Measurements from ENCODE around the gene RNF111. TPM values are rescaled to one million over a fixed set of nuclear protein-coding genes. Genes with fewer than 3 reads are reported as not detected.

RNF111 gene
- total and polyA plus RNA-seq, 2 of the 13 experiments (the other 11 are each of a cell fraction or from before 2014, with no cell fraction given), result 12.1 to 23.1 TPM

DNA sequence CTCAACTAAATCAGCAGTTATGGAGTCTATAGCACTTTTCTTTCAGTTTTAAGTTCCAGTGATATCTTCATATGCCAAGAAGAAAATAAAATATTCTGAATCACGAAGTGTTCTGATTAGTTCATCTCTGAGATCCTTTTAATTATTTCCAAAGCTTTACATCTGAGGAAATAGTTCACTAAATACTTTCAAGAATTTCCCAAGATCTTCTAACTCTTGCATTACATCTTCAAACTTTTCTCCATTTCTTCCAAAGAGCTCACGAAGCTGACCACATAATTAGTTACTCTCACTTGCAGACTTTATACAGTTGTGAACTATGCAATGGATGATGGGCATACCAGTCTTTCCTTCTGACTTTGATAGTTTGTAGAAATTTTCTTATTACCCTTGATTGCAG lies 4.2 kb upstream of the RNF111 start (continued):
- TF ChIP-seq, protein P1, sequence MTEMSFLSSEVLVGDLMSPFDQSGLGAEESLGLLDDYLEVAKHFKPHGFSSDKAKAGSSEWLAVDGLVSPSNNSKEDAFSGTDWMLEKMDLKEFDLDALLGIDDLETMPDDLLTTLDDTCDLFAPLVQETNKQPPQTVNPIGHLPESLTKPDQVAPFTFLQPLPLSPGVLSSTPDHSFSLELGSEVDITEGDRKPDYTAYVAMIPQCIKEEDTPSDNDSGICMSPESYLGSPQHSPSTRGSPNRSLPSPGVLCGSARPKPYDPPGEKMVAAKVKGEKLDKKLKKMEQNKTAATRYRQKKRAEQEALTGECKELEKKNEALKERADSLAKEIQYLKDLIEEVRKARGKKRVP (CRISPR knock-in tag; IDR thresholded peaks at IDR 0.05), result no peak
- TF ChIP-seq ZNF180 (CRISPR knock-in tag; IDR thresholded peaks at IDR 0.05; ENCODE audit: borderline replicate concordance, low read depth) (no peak), ZNF619 (CRISPR knock-in tag; IDR thresholded peaks at IDR 0.05) (no peak), FOXC1 (CRISPR knock-in tag; IDR thresholded peaks at IDR 0.05; ENCODE audit: borderline replicate concordance) (no peak), TCF7L2 (IDR thresholded peaks at IDR 0.05; ENCODE audit: low read depth, low read length) (no peak), KDM5B (CRISPR knock-in tag; IDR thresholded peaks at IDR 0.05; ENCODE audit: borderline replicate concordance) (no peak), SMAD3 (CRISPR knock-in tag; IDR thresholded peaks at IDR 0.05) (no peak), NFE2 (CRISPR knock-in tag; IDR thresholded peaks at IDR 0.05) (no peak)
- TF ChIP-seq, protein P2, sequence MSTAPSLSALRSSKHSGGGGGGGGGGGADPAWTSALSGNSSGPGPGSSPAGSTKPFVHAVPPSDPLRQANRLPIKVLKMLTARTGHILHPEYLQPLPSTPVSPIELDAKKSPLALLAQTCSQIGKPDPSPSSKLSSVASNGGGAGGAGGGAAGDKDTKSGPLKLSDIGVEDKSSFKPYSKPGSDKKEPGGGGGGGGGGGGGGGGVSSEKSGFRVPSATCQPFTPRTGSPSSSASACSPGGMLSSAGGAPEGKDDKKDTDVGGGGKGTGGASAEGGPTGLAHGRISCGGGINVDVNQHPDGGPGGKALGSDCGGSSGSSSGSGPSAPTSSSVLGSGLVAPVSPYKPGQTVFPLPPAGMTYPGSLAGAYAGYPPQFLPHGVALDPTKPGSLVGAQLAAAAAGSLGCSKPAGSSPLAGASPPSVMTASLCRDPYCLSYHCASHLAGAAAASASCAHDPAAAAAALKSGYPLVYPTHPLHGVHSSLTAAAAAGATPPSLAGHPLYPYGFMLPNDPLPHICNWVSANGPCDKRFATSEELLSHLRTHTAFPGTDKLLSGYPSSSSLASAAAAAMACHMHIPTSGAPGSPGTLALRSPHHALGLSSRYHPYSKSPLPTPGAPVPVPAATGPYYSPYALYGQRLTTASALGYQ (CRISPR knock-in tag; IDR thresholded peaks at IDR 0.05), result no peak
- TF ChIP-seq, protein P3, sequence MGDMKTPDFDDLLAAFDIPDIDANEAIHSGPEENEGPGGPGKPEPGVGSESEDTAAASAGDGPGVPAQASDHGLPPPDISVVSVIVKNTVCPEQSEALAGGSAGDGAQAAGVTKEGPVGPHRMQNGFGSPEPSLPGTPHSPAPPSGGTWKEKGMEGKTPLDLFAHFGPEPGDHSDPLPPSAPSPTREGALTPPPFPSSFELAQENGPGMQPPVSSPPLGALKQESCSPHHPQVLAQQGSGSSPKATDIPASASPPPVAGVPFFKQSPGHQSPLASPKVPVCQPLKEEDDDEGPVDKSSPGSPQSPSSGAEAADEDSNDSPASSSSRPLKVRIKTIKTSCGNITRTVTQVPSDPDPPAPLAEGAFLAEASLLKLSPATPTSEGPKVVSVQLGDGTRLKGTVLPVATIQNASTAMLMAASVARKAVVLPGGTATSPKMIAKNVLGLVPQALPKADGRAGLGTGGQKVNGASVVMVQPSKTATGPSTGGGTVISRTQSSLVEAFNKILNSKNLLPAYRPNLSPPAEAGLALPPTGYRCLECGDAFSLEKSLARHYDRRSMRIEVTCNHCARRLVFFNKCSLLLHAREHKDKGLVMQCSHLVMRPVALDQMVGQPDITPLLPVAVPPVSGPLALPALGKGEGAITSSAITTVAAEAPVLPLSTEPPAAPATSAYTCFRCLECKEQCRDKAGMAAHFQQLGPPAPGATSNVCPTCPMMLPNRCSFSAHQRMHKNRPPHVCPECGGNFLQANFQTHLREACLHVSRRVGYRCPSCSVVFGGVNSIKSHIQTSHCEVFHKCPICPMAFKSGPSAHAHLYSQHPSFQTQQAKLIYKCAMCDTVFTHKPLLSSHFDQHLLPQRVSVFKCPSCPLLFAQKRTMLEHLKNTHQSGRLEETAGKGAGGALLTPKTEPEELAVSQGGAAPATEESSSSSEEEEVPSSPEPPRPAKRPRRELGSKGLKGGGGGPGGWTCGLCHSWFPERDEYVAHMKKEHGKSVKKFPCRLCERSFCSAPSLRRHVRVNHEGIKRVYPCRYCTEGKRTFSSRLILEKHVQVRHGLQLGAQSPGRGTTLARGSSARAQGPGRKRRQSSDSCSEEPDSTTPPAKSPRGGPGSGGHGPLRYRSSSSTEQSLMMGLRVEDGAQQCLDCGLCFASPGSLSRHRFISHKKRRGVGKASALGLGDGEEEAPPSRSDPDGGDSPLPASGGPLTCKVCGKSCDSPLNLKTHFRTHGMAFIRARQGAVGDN (CRISPR knock-in tag; IDR thresholded peaks at IDR 0.05), result no peak
